HG03354 (cell line): ENCODE measurements around the gene FAM107B.

ENCODE experiments used
- ATAC-seq: cut with Tn5 transposase; IDR thresholded peaks from one replicate; pipeline ENCODE4 v1.9.1; 2021; ENCODE audit warnings: mild to moderate bottlenecking; ENCODE audit not compliant: unreplicated experiment, poor library complexity, severe bottlenecking

FAM107B gene

GRCh38 chr10:14570800-14571199, 203.9 kb downstream of the FAM107B start:
- ATAC-seq = no peak

- ATAC-seq = no peak
Observed at GRCh38 chr10:14569274-14570060, 205.2 kb downstream of the FAM107B start.

GRCh38 chr10:14567421-14567820, 207.3 kb downstream of the FAM107B start:
- no peak for ATAC-seq

- ATAC-seq = no peak
Observed at GRCh38 chr10:14566498-14566897, 208.2 kb downstream of the FAM107B start.

- no peak for ATAC-seq
Observed at GRCh38 chr10:14565199-14565598, 209.5 kb downstream of the FAM107B start.

- peak; percentile 71 for ATAC-seq
Observed at GRCh38 chr10:14564268-14564744, 210.4 kb downstream of the FAM107B start.

- ATAC-seq = no peak
Observed at GRCh38 chr10:14563359-14563940, 211.2 kb downstream of the FAM107B start.

GRCh38 chr10:14563076-14563336, 211.7 kb downstream of the FAM107B start:
- no peak for ATAC-seq

- ATAC-seq = no peak
Observed at GRCh38 chr10:14562218-14563075, 212.2 kb downstream of the FAM107B start.

GRCh38 chr10:14560791-14561765, 213.6 kb downstream of the FAM107B start:
- ATAC-seq = no peak

GRCh38 chr10:14560274-14560673, 214.4 kb downstream of the FAM107B start:
- no peak for ATAC-seq

GRCh38 chr10:14558025-14558424, 216.7 kb downstream of the FAM107B start:
- no peak for ATAC-seq

GRCh38 chr10:14557567-14557966, 217.1 kb downstream of the FAM107B start:
- ATAC-seq = no peak

GRCh38 chr10:14556285-14556956, 218.3 kb downstream of the FAM107B start:
- peak; percentile 54 for ATAC-seq

GRCh38 chr10:14555807-14556206, 218.9 kb downstream of the FAM107B start:
- no peak for ATAC-seq

- ATAC-seq = no peak
Observed at GRCh38 chr10:14554491-14555205, 220.0 kb downstream of the FAM107B start.

- no peak for ATAC-seq
Observed at GRCh38 chr10:14554091-14554490, 220.6 kb downstream of the FAM107B start.

- peak; percentile 41 for ATAC-seq
Observed at GRCh38 chr10:14553448-14553847, 221.2 kb downstream of the FAM107B start.
